ENCODE measurements around the gene BBS9. TPM values are rescaled to one million over a fixed set of nuclear protein-coding genes. Genes with fewer than 3 reads are reported as not detected.
"Not testable (repeated sequence)": the region's sequence is repeated elsewhere in the genome, so short reads cannot be mapped to it uniquely, and the experiment has no call there.

BBS9 gene
- 8.7 TPM for total RNA-seq
- long read RNA-seq, partial matches to known transcripts: 1 of 6 reads
- long read RNA-seq, other reads (novel, unspliced or antisense): 5 of 6 reads

GRCh38 chr7:33128990-33129805 is at the start of gene BBS9:
BBS9 (plus strand) TSS chr7:33129564; CDS start chr7:33146253, 16,689 bp downstream.
- peak; percentile 100 for ATAC-seq (ENCODE audit: poor library complexity)
- peak; percentile 96 for DNase-seq
- intact Hi-C loops (cut with DNase I): no loop called here

- intact Hi-C loops (cut with DNase I): no loop called here
- ATAC-seq (ENCODE audit: poor library complexity) (no peak), DNase-seq (no peak)
Measured at GRCh38 chr7:33079763-33080690, 49.3 kb upstream of the BBS9 start.

- ATAC-seq (ENCODE audit: poor library complexity): no peak
- no peak for DNase-seq
- intact Hi-C loops (cut with DNase I): no loop called here
Measured at GRCh38 chr7:33087356-33087755, 42.0 kb upstream of the BBS9 start.

- intact Hi-C loops (cut with DNase I): no loop called here
- DNase-seq: no peak
- peak; percentile 75 for ATAC-seq (ENCODE audit: poor library complexity)
Measured at GRCh38 chr7:33087858-33088257, 41.5 kb upstream of the BBS9 start.

GRCh38 chr7:33089142-33089541 is 40.2 kb upstream of the BBS9 start:
- ATAC-seq (ENCODE audit: poor library complexity) (no peak), DNase-seq (no peak)
- intact Hi-C loops (cut with DNase I): no loop called here

GRCh38 chr7:33091111-33091531 is 38.2 kb upstream of the BBS9 start:
- intact Hi-C loops (cut with DNase I): no loop called here
- no peak for DNase-seq
- ATAC-seq (ENCODE audit: poor library complexity): no peak

GRCh38 chr7:33091641-33092191 is 37.6 kb upstream of the BBS9 start:
- intact Hi-C loops (cut with DNase I): no loop called here
- DNase-seq (no peak), ATAC-seq (ENCODE audit: poor library complexity) (no peak)

GRCh38 chr7:33093266-33093665 is 36.1 kb upstream of the BBS9 start:
- DNase-seq (no peak), ATAC-seq (ENCODE audit: poor library complexity) (no peak)
- intact Hi-C loops (cut with DNase I): no loop called here

GRCh38 chr7:33094745-33095275 is 34.6 kb upstream of the BBS9 start:
- intact Hi-C loops (cut with DNase I); ATAC-seq (ENCODE audit: poor library complexity); DNase-seq: not testable (repeated sequence)

GRCh38 chr7:33099154-33099940 is 30.0 kb upstream of the BBS9 start:
- intact Hi-C loops (cut with DNase I): no loop called here
- DNase-seq: no peak
- peak; percentile 87 for ATAC-seq (ENCODE audit: poor library complexity)

- ATAC-seq (ENCODE audit: poor library complexity) (no peak), DNase-seq (no peak)
- intact Hi-C loops (cut with DNase I): loop anchor here (10.0 kb wide), 1 partner anchor 296 kb away; no protein-coding TSS in a partner anchor
Measured at GRCh38 chr7:33100770-33101169, 28.6 kb upstream of the BBS9 start.

- no peak for DNase-seq
- intact Hi-C loops (cut with DNase I): loop anchor here (10.0 kb wide), 1 partner anchor 297 kb away; no protein-coding TSS in a partner anchor
- ATAC-seq (ENCODE audit: poor library complexity): no peak
Measured at GRCh38 chr7:33101906-33102305, 27.5 kb upstream of the BBS9 start.

GRCh38 chr7:33107136-33108066 is 22.0 kb upstream of the BBS9 start:
- intact Hi-C loops (cut with DNase I): loop anchor here (10.0 kb wide), 1 partner anchor 303 kb away; no protein-coding TSS in a partner anchor
- ATAC-seq (ENCODE audit: poor library complexity) (peak; percentile 55), DNase-seq (no peak)

GRCh38 chr7:33108554-33109004 is 20.8 kb upstream of the BBS9 start:
- DNase-seq (no peak), ATAC-seq (ENCODE audit: poor library complexity) (peak; percentile 3)
- intact Hi-C loops (cut with DNase I): loop anchor here (10.0 kb wide), 1 partner anchor 304 kb away; no protein-coding TSS in a partner anchor

- intact Hi-C loops (cut with DNase I): loop anchor here (10.0 kb wide), 1 partner anchor 304 kb away; no protein-coding TSS in a partner anchor
- peak; percentile 93 for ATAC-seq (ENCODE audit: poor library complexity)
- peak; percentile 81 for DNase-seq
Measured at GRCh38 chr7:33109005-33109757, 20.2 kb upstream of the BBS9 start, which contains the start of gene RP9. RP9 (minus strand) TSS chr7:33109404; CDS start chr7:33109372, 32 bp downstream.

- intact Hi-C loops (cut with DNase I): loop anchor here (10.0 kb wide), 1 partner anchor 305 kb away; no protein-coding TSS in a partner anchor
- ATAC-seq (ENCODE audit: poor library complexity) (no peak), DNase-seq (no peak)
Measured at GRCh38 chr7:33109758-33110238, 19.6 kb upstream of the BBS9 start.
